HEK293 (cell line): Measurements from ENCODE around the gene WRAP53.
A peak's percentile ranks its signal among the peaks of the same experiment; 100 is the strongest.

Experiments
- CTCF ChIA-PET: fragments of 350-600 bp; formaldehyde crosslinking; extraction: SDS; loops from one replicate; lab custom pipeline; 2021; ENCODE audit warnings: antibody characterized with exemption; lab: Yijun Ruan, JAX
- POLR2A ChIA-PET: fragments of 300-600 bp; formaldehyde crosslinking; extraction: SDS; loops from one replicate; lab custom pipeline; 2020; ENCODE audit warnings: antibody characterized with exemption, inconsistent platforms; lab: Yijun Ruan, JAX
- H3K27ac ChIP-seq: fragments of 200-500 bp; sonication (Bioruptor generic); 2 replicates; pipeline ENCODE4 v1.5.1; 2014; ENCODE audit warnings: low read depth, low read length, control low read depth, inconsistent platforms; ENCODE audit errors: extremely low read depth
- H3K36me3 ChIP-seq, 2 experiments: fragments of 200-500 bp in 1 of 2; sonication (Bioruptor generic) in 1 of 2; 1 replicate in 1 of 2; 2 replicates in 1 of 2; pipeline ENCODE4 v1.5.1; 2014 to 2017; ENCODE audit warnings: inconsistent platforms in 2 of 2, low read length in 2 of 2; ENCODE audit not compliant: control insufficient read depth in 2 of 2, insufficient read depth in 1 of 2
- H3K4me1 ChIP-seq: fragments of 200-500 bp; sonication (Bioruptor generic); 2 replicates; pipeline ENCODE4 v1.5.1; 2014; ENCODE audit warnings: mild to moderate bottlenecking, low read length, inconsistent platforms; ENCODE audit not compliant: control insufficient read depth, insufficient read depth
- H3K4me3 ChIP-seq: 2 replicates; pipeline ENCODE4 v1.5.1; 2011; ENCODE audit warnings: low read depth, mild to moderate bottlenecking, control low read depth, low read length, moderate library complexity
- H3K9me3 ChIP-seq: fragments of 200-500 bp; sonication (Bioruptor generic); 2 replicates; pipeline ENCODE4 v1.5.1; 2014; ENCODE audit warnings: low read depth, low read length, inconsistent platforms; ENCODE audit not compliant: control insufficient read depth, insufficient read depth
- BCL6B ChIP-seq: fragments of 450-650 bp; formaldehyde crosslinking; IDR thresholded peaks from 2 replicates; pipeline ENCODE4 v1.5.1; 2017; ENCODE audit warnings: missing biosample characterization, missing genetic modification characterization
- GLIS1 ChIP-seq: fragments of 450-650 bp; formaldehyde crosslinking; IDR thresholded peaks from 2 replicates; pipeline ENCODE4 v1.5.1; 2016; ENCODE audit warnings: missing biosample characterization, missing genetic modification characterization
- IKZF3 ChIP-seq: fragments of 450-650 bp; IDR thresholded peaks from 2 replicates; pipeline ENCODE4 v1.5.0; 2018; ENCODE audit warnings: missing biosample characterization, mild to moderate bottlenecking, missing genetic modification characterization, moderate library complexity
- MEIS1 ChIP-seq: sonication (generic); formaldehyde crosslinking; IDR thresholded peaks from 2 replicates; pipeline ENCODE4 v1.8.1; 2022; ENCODE audit warnings: missing genetic modification reagents, mild to moderate bottlenecking, borderline replicate concordance
- OVOL3 ChIP-seq: fragments of 450-650 bp; formaldehyde crosslinking; IDR thresholded peaks from 2 replicates; pipeline ENCODE4 v1.5.1; 2016; ENCODE audit warnings: missing biosample characterization, missing genetic modification characterization
- PRDM1 ChIP-seq: fragments of 450-650 bp; formaldehyde crosslinking; IDR thresholded peaks from 2 replicates; pipeline ENCODE4; 2016; ENCODE audit warnings: missing biosample characterization, missing genetic modification characterization
- REPIN1 ChIP-seq: fragments of 450-650 bp; formaldehyde crosslinking; IDR thresholded peaks from 2 replicates; pipeline ENCODE4 v1.5.1; 2017; ENCODE audit warnings: missing biosample characterization, missing genetic modification characterization, low read depth
- ZFP3 ChIP-seq: fragments of 450-650 bp; formaldehyde crosslinking; IDR thresholded peaks from 2 replicates; pipeline ENCODE4 v1.5.1; 2016; ENCODE audit warnings: low read depth, missing biosample characterization, missing genetic modification characterization
- ZFP41 ChIP-seq: fragments of 450-650 bp; formaldehyde crosslinking; IDR thresholded peaks from 2 replicates; pipeline ENCODE4 v1.5.1; 2016; ENCODE audit warnings: missing biosample characterization, missing genetic modification characterization, borderline replicate concordance
- ZNF10 ChIP-seq: fragments of 450-650 bp; formaldehyde crosslinking; IDR thresholded peaks from 2 replicates; pipeline ENCODE4 v1.5.1; 2017; ENCODE audit warnings: missing biosample characterization, missing genetic modification characterization
- ZNF148 ChIP-seq: fragments of 450-650 bp; formaldehyde crosslinking; IDR thresholded peaks from 2 replicates; pipeline ENCODE4 v1.5.0; 2017; ENCODE audit warnings: missing biosample characterization, missing genetic modification characterization, borderline replicate concordance
- ZNF16 ChIP-seq: fragments of 450-650 bp; formaldehyde crosslinking; IDR thresholded peaks from 2 replicates; pipeline ENCODE4 v1.5.1; 2016; ENCODE audit warnings: low read depth, missing biosample characterization, missing genetic modification characterization
- ZNF221 ChIP-seq: fragments of 450-650 bp; formaldehyde crosslinking; IDR thresholded peaks from 2 replicates; pipeline ENCODE4 v1.5.1; 2017; ENCODE audit warnings: missing biosample characterization, missing genetic modification characterization, borderline replicate concordance
- ZNF398 ChIP-seq: fragments of 450-650 bp; formaldehyde crosslinking; IDR thresholded peaks from 2 replicates; pipeline ENCODE4 v1.5.1; 2017; ENCODE audit warnings: missing biosample characterization, missing genetic modification characterization
- ZNF416 ChIP-seq: fragments of 450-650 bp; formaldehyde crosslinking; IDR thresholded peaks from 2 replicates; pipeline ENCODE4 v1.5.1; 2016; ENCODE audit warnings: missing biosample characterization, missing genetic modification characterization
- ZNF433 ChIP-seq: fragments of 450-650 bp; formaldehyde crosslinking; IDR thresholded peaks from 2 replicates; pipeline ENCODE4 v1.5.1; 2016; ENCODE audit warnings: missing biosample characterization, missing genetic modification characterization, low read depth
- ZNF501 ChIP-seq: fragments of 450-650 bp; formaldehyde crosslinking; IDR thresholded peaks from 2 replicates; pipeline ENCODE4 v1.5.1; 2016; ENCODE audit warnings: missing biosample characterization, missing genetic modification characterization
- ZNF530 ChIP-seq: fragments of 450-650 bp; formaldehyde crosslinking; IDR thresholded peaks from 2 replicates; pipeline ENCODE4 v1.5.1; 2016; ENCODE audit warnings: low read depth, missing biosample characterization, missing genetic modification characterization
- ZNF701 ChIP-seq: fragments of 450-650 bp; formaldehyde crosslinking; IDR thresholded peaks from 2 replicates; pipeline ENCODE4 v1.5.1; 2016; ENCODE audit warnings: missing biosample characterization, missing genetic modification characterization
- ZNF830 ChIP-seq: fragments of 450-650 bp; IDR thresholded peaks from 2 replicates; pipeline ENCODE4 v1.5.0; 2018; ENCODE audit warnings: missing biosample characterization, missing genetic modification characterization, low read depth, mild to moderate bottlenecking, moderate library complexity
- ZNF843 ChIP-seq: fragments of 450-650 bp; formaldehyde crosslinking; IDR thresholded peaks from 2 replicates; pipeline ENCODE4 v1.5.1; 2016; ENCODE audit warnings: missing biosample characterization, missing genetic modification characterization
- TF ChIP-seq, protein P1 (sequence below): fragments of 450-650 bp; formaldehyde crosslinking; IDR thresholded peaks from 2 replicates; pipeline ENCODE4 v1.5.1; 2017; ENCODE audit warnings: missing biosample characterization, mild to moderate bottlenecking, missing genetic modification characterization, moderate library complexity
- TF ChIP-seq, protein P2 (sequence below): fragments of 450-650 bp; formaldehyde crosslinking; IDR thresholded peaks from 2 replicates; pipeline ENCODE4 v1.5.1; 2016; ENCODE audit warnings: missing biosample characterization, missing genetic modification characterization

Gene WRAP53

GRCh38 chr17:7727886-7728285 is 39.6 kb downstream of the WRAP53 start:
- Histone ChIP-seq H3K36me3 (no peaks in the 10 kb centered on the region), H3K4me1 (no peaks in the 10 kb centered on the region), H3K9me3 (no peaks in the 10 kb centered on the region), H3K27ac (no peak overlapping the region), H3K4me3 (no peak overlapping the region)
- ChIA-PET POLR2A (interaction anchor here (0.6 to 0.7 kb wide), 2 partner anchors 14 to 210 kb away, joined by 3 read pairs; no protein-coding TSS in a partner anchor), CTCF (interaction anchor here (0.6 to 2.1 kb wide), 2 partner anchors 16 to 289 kb away, joined by 3 to 12 read pairs; no protein-coding TSS in a partner anchor)
- TF ChIP-seq ZNF830 (tag by site-specific recombination) = no peak
- TF ChIP-seq ZNF433 = no peak
- TF ChIP-seq ZFP41 (tag by site-specific recombination) = no peak
- TF ChIP-seq ZNF16 (tag by site-specific recombination) = no peak
- TF ChIP-seq ZNF148 (tag by site-specific recombination) = no peak
- TF ChIP-seq ZNF10 (tag by site-specific recombination) = no peak
- no peak for TF ChIP-seq ZNF701 (tag by site-specific recombination)
- TF ChIP-seq, protein P1, sequence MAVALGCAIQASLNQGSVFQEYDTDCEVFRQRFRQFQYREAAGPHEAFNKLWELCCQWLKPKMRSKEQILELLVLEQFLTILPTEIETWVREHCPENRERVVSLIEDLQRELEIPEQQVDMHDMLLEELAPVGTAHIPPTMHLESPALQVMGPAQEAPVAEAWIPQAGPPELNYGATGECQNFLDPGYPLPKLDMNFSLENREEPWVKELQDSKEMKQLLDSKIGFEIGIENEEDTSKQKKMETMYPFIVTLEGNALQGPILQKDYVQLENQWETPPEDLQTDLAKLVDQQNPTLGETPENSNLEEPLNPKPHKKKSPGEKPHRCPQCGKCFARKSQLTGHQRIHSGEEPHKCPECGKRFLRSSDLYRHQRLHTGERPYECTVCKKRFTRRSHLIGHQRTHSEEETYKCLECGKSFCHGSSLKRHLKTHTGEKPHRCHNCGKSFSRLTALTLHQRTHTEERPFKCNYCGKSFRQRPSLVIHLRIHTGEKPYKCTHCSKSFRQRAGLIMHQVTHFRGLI (tag by site-specific recombination) = no peak
- no peak for TF ChIP-seq ZNF416 (tag by site-specific recombination)
- TF ChIP-seq REPIN1 (tag by site-specific recombination) = no peak

GRCh38 chr17:7729816-7730215 is 41.5 kb downstream of the WRAP53 start:
- H3K4me3 ChIP-seq = no peak overlapping the region
- CTCF ChIA-PET = interaction anchor here (0.8 to 1.5 kb wide), 4 partner anchors 8 to 169 kb away, joined by 3 to 6 read pairs (median 3); no protein-coding TSS in a partner anchor
- no peak overlapping the region for H3K27ac ChIP-seq
- POLR2A ChIA-PET = interaction anchor here (0.7 kb wide), 1 partner anchor 42 kb away, joined by 4 read pairs; the partner anchor contains the start of gene TP53
- no peaks in the 10 kb centered on the region for H3K4me1 ChIP-seq
- no peaks in the 10 kb centered on the region for H3K36me3 ChIP-seq
- TF ChIP-seq PRDM1 (tag by site-specific recombination) (0 out of 2 replicates have a peak, but pooled peaks have one; percentile 48), ZNF501 (tag by site-specific recombination) (no peak), OVOL3 (tag by site-specific recombination) (no peak), ZNF701 (tag by site-specific recombination) (no peak)
- H3K9me3 ChIP-seq = no peaks in the 10 kb centered on the region

GRCh38 chr17:7732981-7733539 is 44.8 kb downstream of the WRAP53 start:
- ChIA-PET POLR2A (no interaction called here), CTCF (interaction anchor here (0.6 to 0.7 kb wide), 2 partner anchors 102 to 342 kb away, joined by 3 to 4 read pairs; no protein-coding TSS in a partner anchor)
- no peak overlapping the region for H3K27ac ChIP-seq
- no peaks in the 10 kb centered on the region for H3K4me1 ChIP-seq
- H3K4me3 ChIP-seq = no peak overlapping the region
- H3K9me3 ChIP-seq = no peaks in the 10 kb centered on the region
- no peaks in the 10 kb centered on the region for H3K36me3 ChIP-seq
- TF ChIP-seq ZNF221 (tag by site-specific recombination) = no peak
- no peak for TF ChIP-seq OVOL3 (tag by site-specific recombination)
- TF ChIP-seq ZNF398 (tag by site-specific recombination) = no peak
- TF ChIP-seq ZNF843 (tag by site-specific recombination) = no peak
- TF ChIP-seq, protein P2, sequence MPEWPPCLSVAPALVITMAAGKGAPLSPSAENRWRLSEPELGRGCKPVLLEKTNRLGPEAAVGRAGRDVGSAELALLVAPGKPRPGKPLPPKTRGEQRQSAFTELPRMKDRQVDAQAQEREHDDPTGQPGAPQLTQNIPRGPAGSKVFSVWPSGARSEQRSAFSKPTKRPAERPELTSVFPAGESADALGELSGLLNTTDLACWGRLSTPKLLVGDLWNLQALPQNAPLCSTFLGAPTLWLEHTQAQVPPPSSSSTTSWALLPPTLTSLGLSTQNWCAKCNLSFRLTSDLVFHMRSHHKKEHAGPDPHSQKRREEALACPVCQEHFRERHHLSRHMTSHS (tag by site-specific recombination) = no peak
- TF ChIP-seq IKZF3 (tag by site-specific recombination) = no peak
- TF ChIP-seq ZFP3 (tag by site-specific recombination) = no peak
- TF ChIP-seq BCL6B (tag by site-specific recombination) = no peak
- no peak for TF ChIP-seq ZNF530
- TF ChIP-seq MEIS1 (CRISPR knock-in tag) = no peak
- TF ChIP-seq GLIS1 = no peak
